ENCODE results near the gene FLT4.

- TF ChIP-seq POLR2A (IDR thresholded peaks at IDR 0.05) (no peak), CTCF (IDR thresholded peaks at IDR 0.05) (no peak)
Observed at GRCh38 chr5:180668835-180669596, 19.6 kb upstream of the FLT4 start.
